Measurements from ENCODE around the gene NPC1L1.
A peak's percentile ranks its signal among the peaks of the same experiment; 100 is the strongest.

Gene NPC1L1

GRCh38 chr7:44566680-44567079, 25.6 kb upstream of the NPC1L1 start:
- no peaks in the 10 kb centered on the region for H3K9me3 ChIP-seq (ENCODE audit: insufficient read depth, low read length)
- H3K27me3 ChIP-seq (ENCODE audit: low read length) = no peaks in the 10 kb centered on the region
- H3K4me3 ChIP-seq (ENCODE audit: insufficient read depth, low read length, poor library complexity, severe bottlenecking) = no peak overlapping the region
- no peaks in the 10 kb centered on the region; the same call in 1 of the 2 replicates for H4K20me1 ChIP-seq (ENCODE audit: low read depth, low read length)
- H3K9ac ChIP-seq (ENCODE audit: low read length) = no peak overlapping the region
- H3K4me2 ChIP-seq (ENCODE audit: low read depth, low read length, poor library complexity, severe bottlenecking) = no peak overlapping the region
- H3F3A ChIP-seq (ENCODE audit: insufficient read depth) = 0 out of 2 replicates have a peak, but pooled peaks cover 3% of the 10 kb centered on the region
- no peak for TF ChIP-seq EZH2phosphoT487 (conservative IDR thresholded peaks at IDR 0.05; ENCODE audit: low read length)
- TF ChIP-seq, protein P1, sequence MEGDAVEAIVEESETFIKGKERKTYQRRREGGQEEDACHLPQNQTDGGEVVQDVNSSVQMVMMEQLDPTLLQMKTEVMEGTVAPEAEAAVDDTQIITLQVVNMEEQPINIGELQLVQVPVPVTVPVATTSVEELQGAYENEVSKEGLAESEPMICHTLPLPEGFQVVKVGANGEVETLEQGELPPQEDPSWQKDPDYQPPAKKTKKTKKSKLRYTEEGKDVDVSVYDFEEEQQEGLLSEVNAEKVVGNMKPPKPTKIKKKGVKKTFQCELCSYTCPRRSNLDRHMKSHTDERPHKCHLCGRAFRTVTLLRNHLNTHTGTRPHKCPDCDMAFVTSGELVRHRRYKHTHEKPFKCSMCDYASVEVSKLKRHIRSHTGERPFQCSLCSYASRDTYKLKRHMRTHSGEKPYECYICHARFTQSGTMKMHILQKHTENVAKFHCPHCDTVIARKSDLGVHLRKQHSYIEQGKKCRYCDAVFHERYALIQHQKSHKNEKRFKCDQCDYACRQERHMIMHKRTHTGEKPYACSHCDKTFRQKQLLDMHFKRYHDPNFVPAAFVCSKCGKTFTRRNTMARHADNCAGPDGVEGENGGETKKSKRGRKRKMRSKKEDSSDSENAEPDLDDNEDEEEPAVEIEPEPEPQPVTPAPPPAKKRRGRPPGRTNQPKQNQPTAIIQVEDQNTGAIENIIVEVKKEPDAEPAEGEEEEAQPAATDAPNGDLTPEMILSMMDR (IDR thresholded peaks at IDR 0.05; ENCODE audit: insufficient read depth, low read length, poor library complexity, severe bottlenecking) = no peak
- no peak overlapping the region for H2AFZ ChIP-seq (ENCODE audit: low read depth, low read length, severe bottlenecking)
- H3K27ac ChIP-seq (ENCODE audit: low read depth, low read length) = no peak overlapping the region
- H3K79me2 ChIP-seq (ENCODE audit: insufficient read depth, low read length) = peaks cover 5% of the 10 kb centered on the region; the same call in 1 of the 2 replicates
- no peaks in the 10 kb centered on the region for H3K9me2 ChIP-seq (replicated peaks; ENCODE audit: insufficient read depth, low read length)
- H3K36me3 ChIP-seq (ENCODE audit: low read length) = peaks cover 20% of the 10 kb centered on the region

GRCh38 chr7:44565795-44566559, 24.8 kb upstream of the NPC1L1 start:
- Histone ChIP-seq H3K27ac (ENCODE audit: low read depth, low read length) (no peak overlapping the region), H3K79me2 (ENCODE audit: insufficient read depth, low read length) (no peaks in the 10 kb centered on the region), H3K4me2 (ENCODE audit: low read depth, low read length, poor library complexity, severe bottlenecking) (no peak overlapping the region), H3K4me3 (ENCODE audit: insufficient read depth, low read length, poor library complexity, severe bottlenecking) (no peak overlapping the region), H3K9me2 (replicated peaks; ENCODE audit: insufficient read depth, low read length) (no peaks in the 10 kb centered on the region), H3K27me3 (ENCODE audit: low read length) (no peaks in the 10 kb centered on the region), H2AFZ (ENCODE audit: low read depth, low read length, severe bottlenecking) (no peak overlapping the region), H3F3A (ENCODE audit: insufficient read depth) (0 out of 2 replicates have a peak, but pooled peaks cover 3% of the 10 kb centered on the region), H3K9me3 (ENCODE audit: insufficient read depth, low read length) (no peaks in the 10 kb centered on the region), H4K20me1 (ENCODE audit: low read depth, low read length) (no peaks in the 10 kb centered on the region; the same call in 1 of the 2 replicates), H3K9ac (ENCODE audit: low read length) (no peak overlapping the region), H3K36me3 (ENCODE audit: low read length) (peaks cover 16% of the 10 kb centered on the region)
- TF ChIP-seq EZH2phosphoT487 (conservative IDR thresholded peaks at IDR 0.05; ENCODE audit: low read length) = no peak
- TF ChIP-seq, protein P1 (IDR thresholded peaks at IDR 0.05; ENCODE audit: insufficient read depth, low read length, poor library complexity, severe bottlenecking) = no peak

DNA sequence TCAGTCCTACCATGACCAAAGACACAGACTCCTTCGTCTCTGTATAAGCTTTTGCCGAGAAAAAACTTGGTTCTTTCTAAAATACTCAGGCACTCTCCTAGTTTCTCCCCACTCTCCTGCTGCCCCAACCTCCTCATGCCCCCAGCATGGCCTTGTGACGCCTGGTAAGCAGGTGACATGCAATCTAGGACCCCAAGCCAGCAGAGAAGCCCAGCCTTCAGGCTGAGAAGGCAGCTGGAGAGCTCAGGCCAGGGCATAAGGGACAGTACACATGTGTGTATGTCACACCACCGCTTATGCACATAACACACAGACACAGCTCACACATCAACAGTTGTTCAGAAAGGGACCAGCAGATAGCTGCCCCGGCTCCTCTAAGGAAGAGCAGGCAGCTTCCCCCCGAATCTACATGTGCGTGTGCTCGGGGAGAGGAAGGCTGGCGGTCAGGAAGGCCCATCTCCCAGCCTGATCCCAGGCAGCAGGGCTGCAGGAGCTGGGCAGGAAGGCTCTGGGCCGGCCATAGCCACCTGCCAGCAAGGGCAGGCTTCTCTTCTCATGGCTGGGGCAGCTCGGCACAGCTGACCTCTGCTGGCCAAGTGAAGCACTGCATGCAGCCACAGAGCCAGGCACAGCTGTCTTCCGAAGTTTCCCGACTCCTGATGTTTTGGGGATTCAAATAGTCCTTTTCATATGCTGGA, 24.1 kb upstream of the NPC1L1 start:
- H3K9me2 ChIP-seq (replicated peaks; ENCODE audit: insufficient read depth, low read length) = no peaks in the 10 kb centered on the region
- 0 out of 2 replicates have a peak, but pooled peaks cover 3% of the 10 kb centered on the region for H3F3A ChIP-seq (ENCODE audit: insufficient read depth)
- H3K27ac ChIP-seq (ENCODE audit: low read depth, low read length) = no peak overlapping the region
- no peak for TF ChIP-seq EZH2phosphoT487 (conservative IDR thresholded peaks at IDR 0.05; ENCODE audit: low read length)
- TF ChIP-seq, protein P1 (IDR thresholded peaks at IDR 0.05; ENCODE audit: insufficient read depth, low read length, poor library complexity, severe bottlenecking) = peak; percentile 97
- H4K20me1 ChIP-seq (ENCODE audit: low read depth, low read length) = no peaks in the 10 kb centered on the region; the same call in 1 of the 2 replicates
- H2AFZ ChIP-seq (ENCODE audit: low read depth, low read length, severe bottlenecking) = no peak overlapping the region
- no peak overlapping the region for H3K4me3 ChIP-seq (ENCODE audit: insufficient read depth, low read length, poor library complexity, severe bottlenecking)
- H3K27me3 ChIP-seq (ENCODE audit: low read length) = no peaks in the 10 kb centered on the region
- H3K9ac ChIP-seq (ENCODE audit: low read length) = no peak overlapping the region
- H3K4me2 ChIP-seq (ENCODE audit: low read depth, low read length, poor library complexity, severe bottlenecking) = no peak overlapping the region
- peaks cover 16% of the 10 kb centered on the region for H3K36me3 ChIP-seq (ENCODE audit: low read length)
- no peaks in the 10 kb centered on the region for H3K79me2 ChIP-seq (ENCODE audit: insufficient read depth, low read length)
- no peaks in the 10 kb centered on the region for H3K9me3 ChIP-seq (ENCODE audit: insufficient read depth, low read length)

All from SU-DHL-6 (cell line).